Neural cell (in vitro differentiated cells): ENCODE results near the gene OR5AR1.

Experiments
- EP300 ChIP-seq: fragments of 450-650 bp; conservative IDR thresholded peaks from 2 replicates; pipeline ENCODE4 v1.6.1; 2014; ENCODE audit warnings: antibody characterized with exemption, mild to moderate bottlenecking, moderate library complexity; ENCODE audit not compliant: poor library complexity, severe bottlenecking
- EZH2 ChIP-seq: fragments of 200-600, 300-800 bp; shearing (Covaris generic), sonication (generic); IDR thresholded peaks from 2 replicates; pipeline ENCODE4 v1.6.1; 2014; ENCODE audit warnings: antibody characterized with exemption, low read length, borderline replicate concordance, mild to moderate bottlenecking; ENCODE audit not compliant: insufficient read depth, poor library complexity, severe bottlenecking
- TAF1 ChIP-seq: IDR thresholded peaks from 2 replicates; pipeline ENCODE4 v1.6.1; 2012; ENCODE audit warnings: low read depth
- TF ChIP-seq, protein P1 (sequence below): fragments of 450-650 bp; IDR thresholded peaks from 2 replicates; pipeline ENCODE4 v1.5.1; 2014; ENCODE audit warnings: antibody characterized with exemption, mild to moderate bottlenecking, moderate library complexity; ENCODE audit not compliant: poor library complexity, severe bottlenecking

- TF ChIP-seq, protein P1, sequence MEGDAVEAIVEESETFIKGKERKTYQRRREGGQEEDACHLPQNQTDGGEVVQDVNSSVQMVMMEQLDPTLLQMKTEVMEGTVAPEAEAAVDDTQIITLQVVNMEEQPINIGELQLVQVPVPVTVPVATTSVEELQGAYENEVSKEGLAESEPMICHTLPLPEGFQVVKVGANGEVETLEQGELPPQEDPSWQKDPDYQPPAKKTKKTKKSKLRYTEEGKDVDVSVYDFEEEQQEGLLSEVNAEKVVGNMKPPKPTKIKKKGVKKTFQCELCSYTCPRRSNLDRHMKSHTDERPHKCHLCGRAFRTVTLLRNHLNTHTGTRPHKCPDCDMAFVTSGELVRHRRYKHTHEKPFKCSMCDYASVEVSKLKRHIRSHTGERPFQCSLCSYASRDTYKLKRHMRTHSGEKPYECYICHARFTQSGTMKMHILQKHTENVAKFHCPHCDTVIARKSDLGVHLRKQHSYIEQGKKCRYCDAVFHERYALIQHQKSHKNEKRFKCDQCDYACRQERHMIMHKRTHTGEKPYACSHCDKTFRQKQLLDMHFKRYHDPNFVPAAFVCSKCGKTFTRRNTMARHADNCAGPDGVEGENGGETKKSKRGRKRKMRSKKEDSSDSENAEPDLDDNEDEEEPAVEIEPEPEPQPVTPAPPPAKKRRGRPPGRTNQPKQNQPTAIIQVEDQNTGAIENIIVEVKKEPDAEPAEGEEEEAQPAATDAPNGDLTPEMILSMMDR, result no peak
- TF ChIP-seq EZH2 (no peak), EP300 (peak; percentile 69), TAF1 (no peak)
These were observed 25.1 kb downstream of the OR5AR1 start for GRCh38 chr11:56688554-56689100.
